Posterior cingulate gyrus (tissue), 11 donors: Measurements from ENCODE around the gene MAP1A.
A peak's percentile ranks its signal among the peaks of the same experiment; 100 is the strongest.
"Not testable (repeated sequence)": the region's sequence is repeated elsewhere in the genome, so short reads cannot be mapped to it uniquely, and the experiment has no call there.

Experiments used
- DNase-seq, 10 donors: peaks; one replicate each; pipeline versions ENCODE4 v3.0.0 to v3.0.0-alpha.2; 2020 to 2021; ENCODE audit warnings: mixed read lengths in 3 of 10
- intact Hi-C: fragments of 100-400 bp; cut with DNase I; formaldehyde crosslinking; loops from one replicate; pipeline ENCODE4 v1.15.1; 2023

MAP1A gene

GRCh38 chr15:43527802-43528541 lies 10.6 kb downstream of the MAP1A start:
- intact Hi-C loops = no loop called here

GRCh38 chr15:43528542-43529007 lies 11.2 kb downstream of the MAP1A start:
- intact Hi-C loops = no loop called here
- peak in 2 of 10 donors; percentile 30 to 70 for DNase-seq

More at GRCh38 chr15:43527802-43528541, 10.6 kb downstream of the MAP1A start:
- DNase-seq = peak in 3 of 10 donors; percentile 69 to 88 (median 69)

GRCh38 chr15:43529141-43529540 lies 11.7 kb downstream of the MAP1A start:
- intact Hi-C loops = no loop called here
- DNase-seq = peak in 2 of 10 donors; percentile 77 to 84

DNA sequence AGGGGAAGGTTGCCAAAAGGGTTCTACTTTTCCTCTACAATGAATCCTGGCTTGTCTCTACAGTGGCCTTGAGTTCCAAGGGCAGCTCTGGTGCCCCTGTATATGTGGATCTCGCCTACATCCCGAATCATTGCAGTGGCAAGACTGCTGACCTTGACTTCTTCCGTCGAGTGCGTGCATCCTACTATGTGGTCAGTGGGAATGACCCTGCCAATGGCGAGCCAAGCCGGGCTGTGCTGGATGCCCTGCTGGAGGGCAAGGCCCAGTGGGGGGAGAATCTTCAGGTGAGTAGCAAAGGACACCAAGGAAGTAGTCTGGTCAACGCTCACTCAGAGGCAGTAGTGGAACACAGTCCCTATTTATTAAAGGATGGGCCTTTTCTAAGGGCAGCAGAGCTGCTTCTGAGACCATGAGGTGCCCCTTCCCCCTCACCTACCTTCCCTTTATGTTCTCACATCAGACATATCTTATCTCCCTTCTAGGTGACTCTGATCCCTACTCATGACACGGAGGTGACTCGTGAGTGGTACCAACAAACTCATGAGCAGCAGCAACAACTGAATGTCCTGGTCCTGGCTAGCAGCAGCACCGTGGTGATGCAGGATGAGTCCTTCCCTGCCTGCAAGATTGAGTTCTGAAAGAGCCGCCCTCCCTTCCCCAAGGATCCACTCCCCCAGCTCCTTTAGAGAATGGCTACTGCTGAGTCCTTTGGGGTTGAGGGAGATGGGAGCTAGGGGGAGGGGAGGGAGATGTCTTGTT lies 12.4 kb downstream of the MAP1A start:
- peak in 1 of 10 donors; percentile 62 for DNase-seq
- intact Hi-C loops = no loop called here

- intact Hi-C loops = no loop called here
- DNase-seq = peak in 2 of 10 donors; percentile 77 to 87
Observed at GRCh38 chr15:43531018-43531670, 13.7 kb downstream of the MAP1A start.

DNA sequence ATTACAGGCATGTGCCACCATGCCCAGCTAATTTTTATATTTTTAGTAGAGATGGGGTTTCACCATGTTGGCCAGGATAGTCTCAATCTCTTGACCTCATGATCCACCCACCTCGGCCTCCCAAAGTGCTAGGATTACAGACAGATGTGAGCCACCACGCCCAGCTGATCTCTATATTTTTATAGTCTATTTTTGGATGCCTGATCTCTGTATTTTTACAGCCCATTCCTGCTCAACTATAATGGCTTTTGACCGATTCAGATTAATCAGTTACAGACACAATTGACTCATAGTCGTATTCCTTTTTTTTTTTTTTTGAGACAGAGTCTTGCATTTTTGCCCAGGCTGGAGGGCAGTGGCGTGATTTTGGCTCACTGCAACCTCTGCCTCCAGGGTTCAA lies 15.4 kb downstream of the MAP1A start:
- DNase-seq, intact Hi-C loops: not testable (repeated sequence)

GRCh38 chr15:43534897-43535296 lies 17.5 kb downstream of the MAP1A start:
- intact Hi-C loops = no loop called here
- no peak for DNase-seq

- no peak for DNase-seq
- intact Hi-C loops = no loop called here
Observed at GRCh38 chr15:43538091-43538490, 20.7 kb downstream of the MAP1A start.

DNA sequence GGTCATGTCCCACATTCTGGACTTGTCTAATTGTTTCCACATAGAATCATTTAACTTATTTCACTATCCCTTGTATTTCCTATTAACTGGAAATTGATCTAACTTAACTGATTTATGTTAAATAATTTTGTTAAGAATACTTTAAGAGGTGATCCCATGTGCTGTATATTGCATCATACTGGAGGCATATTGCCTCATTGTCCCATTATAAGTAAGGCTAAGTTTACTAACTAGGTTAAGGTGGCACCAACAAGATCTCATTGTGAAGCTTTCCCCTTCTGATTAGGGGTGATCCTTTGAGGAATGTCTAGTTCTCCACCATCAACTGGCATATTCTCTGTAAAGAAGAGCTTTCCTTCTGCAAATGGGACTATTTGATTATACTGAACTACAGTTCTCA lies 24.4 kb downstream of the MAP1A start:
- DNase-seq = no peak
- intact Hi-C loops = no loop called here

DNA sequence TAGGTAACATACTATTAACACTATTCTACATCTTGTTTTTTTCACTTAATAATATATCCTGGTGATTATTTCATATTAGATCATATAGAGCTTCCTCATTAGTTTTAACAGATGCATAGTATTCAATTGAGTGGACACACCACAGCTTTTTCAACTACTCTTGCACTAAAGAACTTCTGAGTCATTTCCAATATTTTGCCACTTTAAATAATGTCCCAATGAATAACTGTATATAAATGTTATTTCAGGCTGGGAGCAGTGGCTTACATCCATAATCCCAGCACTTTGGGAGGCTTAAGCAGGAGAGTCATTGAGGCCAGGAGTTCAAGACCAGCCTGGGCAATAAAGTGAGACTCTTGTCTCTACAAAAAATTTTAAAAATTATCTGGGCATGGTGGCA lies 26.9 kb downstream of the MAP1A start:
- intact Hi-C loops = no loop called here
- no peak for DNase-seq

DNA sequence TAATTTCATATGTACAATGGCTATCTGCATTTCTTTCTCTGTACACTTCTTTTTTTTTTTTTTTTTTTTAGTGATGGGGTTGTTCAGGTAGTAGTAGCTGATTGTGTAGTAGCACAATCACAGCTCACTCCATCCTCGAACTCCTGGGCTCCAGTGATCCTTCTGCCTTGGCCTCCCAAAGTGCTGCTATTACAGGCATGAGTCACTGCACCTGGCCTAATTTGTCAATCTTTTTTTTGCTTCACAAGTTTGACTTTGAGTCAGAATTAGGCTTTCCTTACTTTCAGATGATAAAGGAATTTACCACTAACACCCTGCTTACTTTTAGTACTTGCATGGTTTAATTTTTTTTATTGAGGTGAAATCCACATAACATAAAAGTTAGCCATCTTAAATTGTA lies 28.0 kb downstream of the MAP1A start:
- DNase-seq = peak in 1 of 10 donors; percentile 32
- intact Hi-C loops = no loop called here

DNA sequence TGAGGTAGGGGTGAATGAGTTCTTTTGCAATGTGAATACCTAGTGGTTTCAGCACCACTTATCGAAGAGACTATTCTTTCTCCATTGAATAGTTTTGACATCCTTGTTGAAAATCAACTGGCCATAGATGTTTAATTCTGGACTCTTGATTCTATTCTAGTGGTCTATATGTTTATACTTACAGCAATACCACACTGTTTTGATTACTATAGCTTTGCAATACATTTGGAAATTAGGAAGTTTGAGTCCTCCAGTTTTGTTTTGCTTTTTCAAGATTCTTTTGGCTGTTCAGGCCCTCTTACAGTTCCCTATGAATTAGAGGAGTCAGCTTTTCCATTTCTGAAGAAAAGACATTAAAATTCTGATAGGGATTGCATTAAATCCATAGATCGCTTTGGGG lies 30.1 kb downstream of the MAP1A start:
- intact Hi-C loops = no loop called here
- DNase-seq = no peak

GRCh38 chr15:43550527-43551363 lies 33.3 kb downstream of the MAP1A start:
- DNase-seq = no peak
- intact Hi-C loops = no loop called here

GRCh38 chr15:43552256-43552655 lies 34.8 kb downstream of the MAP1A start:
- DNase-seq = no peak
- intact Hi-C loops = no loop called here

DNA sequence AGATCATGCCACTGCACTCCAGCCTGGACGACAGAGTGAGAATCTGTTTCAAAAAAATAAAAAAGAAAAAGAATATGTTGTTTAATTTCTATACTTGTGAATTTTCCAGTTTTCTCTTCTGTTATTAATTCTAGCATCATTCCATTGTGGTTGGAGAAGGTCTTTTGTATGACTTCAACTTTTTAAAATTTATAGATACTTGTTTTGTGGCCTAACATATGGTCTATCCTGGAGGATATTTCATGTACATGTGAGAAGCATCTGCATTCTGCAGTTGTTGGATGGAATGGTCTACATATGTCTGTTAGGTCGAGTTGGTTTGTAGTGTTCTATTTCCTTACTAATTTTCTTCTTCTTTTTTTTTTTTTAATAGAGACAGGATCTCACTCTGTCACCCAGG lies 35.6 kb downstream of the MAP1A start:
- intact Hi-C loops = no loop called here
- no peak for DNase-seq

GRCh38 chr15:43562753-43563152 lies 45.3 kb downstream of the MAP1A start:
- intact Hi-C loops, DNase-seq: not testable (repeated sequence)

DNA sequence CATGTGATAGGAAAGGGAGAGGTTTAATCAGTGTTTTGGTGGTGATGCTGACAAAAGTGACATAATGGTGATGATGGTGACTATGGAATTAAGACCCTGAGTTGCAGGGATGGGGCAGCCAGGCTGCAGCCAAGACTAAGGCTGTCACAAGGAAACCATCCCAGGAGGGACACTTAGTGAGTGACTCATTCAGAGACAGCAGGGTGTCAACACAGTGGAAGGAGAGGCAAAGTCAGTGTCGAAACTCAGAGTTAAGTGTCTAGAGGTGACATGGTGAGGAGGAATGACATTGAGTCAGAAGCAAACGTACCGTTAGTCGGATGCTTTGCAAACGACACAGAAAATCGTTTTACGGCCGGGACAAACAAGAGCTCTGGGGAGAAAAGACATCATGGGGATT lies 46.4 kb downstream of the MAP1A start:
- intact Hi-C loops, DNase-seq: not testable (repeated sequence)

DNA sequence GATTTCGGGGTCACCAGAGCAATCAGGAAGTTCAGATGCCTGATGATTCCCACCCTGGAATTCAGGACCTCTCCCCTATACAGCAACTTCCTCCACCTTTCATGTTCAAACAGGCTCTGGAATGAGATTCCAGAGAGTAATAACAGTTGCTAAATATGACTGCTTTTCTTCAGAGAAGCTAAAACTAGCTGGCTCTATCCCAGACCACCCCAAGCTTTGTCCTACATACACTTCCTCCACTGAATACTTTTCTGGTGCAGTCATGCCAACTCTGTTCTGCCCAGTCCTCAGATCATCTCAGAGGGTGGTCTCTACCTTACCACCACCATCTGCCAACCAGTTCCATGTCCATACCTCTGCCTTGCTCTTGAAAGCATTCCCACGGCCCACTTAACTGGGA lies 49.2 kb downstream of the MAP1A start:
- DNase-seq, intact Hi-C loops: not testable (repeated sequence)

- DNase-seq, intact Hi-C loops: not testable (repeated sequence)
Observed at GRCh38 chr15:43574607-43575006, 57.2 kb downstream of the MAP1A start.
